Gastrocnemius medialis (tissue), 4 donors: ENCODE measurements around the gene VASN.

Experiments used
- CTCF ChIP-seq, 5 experiments: fragments of 450-650 bp in 3 of 5; fragments of 200-600 bp in 2 of 5; sonication (generic) in 2 of 5; IDR thresholded peaks in 4 of 5; conservative IDR thresholded peaks in 1 of 5; 1 replicate in 4 of 5; 2 replicates in 1 of 5; pipeline ENCODE4 v1.5.1; 2016 to 2019; ENCODE audit warnings: antibody characterized with exemption in 5 of 5, mild to moderate bottlenecking in 3 of 5, moderate library complexity in 3 of 5
- POLR2A ChIP-seq, 2 donors: fragments of 450-650 bp; IDR thresholded peaks; one replicate each; pipeline ENCODE4 v1.6.1; 2017; ENCODE audit warnings: antibody characterized with exemption in 2 of 2, mild to moderate bottlenecking in 2 of 2, moderate library complexity in 2 of 2

- no peak for TF ChIP-seq CTCF (IDR thresholded peaks at IDR 0.05 in 4 of 5, conservative IDR thresholded peaks at IDR 0.05 in 1 of 5)
- TF ChIP-seq POLR2A (IDR thresholded peaks at IDR 0.05) = no peak
Measured at GRCh38 chr16:4360538-4361021, 11.1 kb upstream of the VASN start.
